Panc1 (cell line): ENCODE measurements around the gene TPP1. TPM values are rescaled to one million over a fixed set of nuclear protein-coding genes. Genes with fewer than 3 reads are reported as not detected.

Experiments
- ATAC-seq: fragments of 200-7000 bp; cut with Tn5 transposase; 2 replicates; pipeline ENCODE4 v1.9.1; 2020; ENCODE audit warnings: mild to moderate bottlenecking, moderate library complexity
- BruUV-seq: library from RNA; stranded (reverse); fragments of 400-500 nt; replicated peaks from 2 replicates; lab custom pipeline; 2021; lab: Mats Ljungman, UMichigan
- CTCF ChIA-PET: fragments of 300-600 bp; sonication (Branson Sonifier 250); formaldehyde crosslinking; loops from one replicate; lab custom pipeline; 2022; ENCODE audit warnings: antibody characterized with exemption; lab: Charles Lee
- POLR2A ChIA-PET: fragments of 300-600 bp; sonication (Branson Sonifier 250); formaldehyde crosslinking; loops from one replicate; lab custom pipeline; 2022; ENCODE audit warnings: antibody characterized with exemption; lab: Charles Lee
- DNase-seq: peaks from one replicate; pipeline ENCODE4 v3.0.0-alpha.2; 2010; ENCODE audit warnings: low read depth, low spot score
- H3K27ac ChIP-seq: 2 replicates; pipeline ENCODE4 v1.5.1; 2011; ENCODE audit warnings: mild to moderate bottlenecking, low read length, inconsistent platforms
- H3K27me3 ChIP-seq: fragments of 200-500 bp; sonication (Bioruptor generic); 2 replicates; pipeline ENCODE4 v1.6.0; 2014; ENCODE audit warnings: low read length, inconsistent platforms; ENCODE audit not compliant: control insufficient read depth, insufficient read depth
- H3K36me3 ChIP-seq: fragments of 200-500 bp; sonication (Bioruptor generic); 2 replicates; pipeline ENCODE4 v1.5.1; 2014; ENCODE audit warnings: inconsistent platforms, mild to moderate bottlenecking, low read length, moderate library complexity; ENCODE audit not compliant: control insufficient read depth, insufficient read depth
- H3K4me1 ChIP-seq: 2 replicates; pipeline ENCODE4 v1.5.1; 2011; ENCODE audit warnings: inconsistent platforms, mild to moderate bottlenecking, low read length, moderate library complexity; ENCODE audit not compliant: control insufficient read depth, insufficient read depth
- H3K4me3 ChIP-seq, 2 experiments: 2 replicates each; pipeline ENCODE4 v1.5.1; 2011 to 2012; ENCODE audit warnings: low read depth in 2 of 2, low read length in 2 of 2, mild to moderate bottlenecking in 2 of 2, inconsistent platforms in 1 of 2, moderate library complexity in 1 of 2
- H3K9me3 ChIP-seq: fragments of 200-500 bp; sonication (Bioruptor generic); 2 replicates; pipeline ENCODE4 v1.5.1; 2014; ENCODE audit warnings: low read depth, mild to moderate bottlenecking, inconsistent platforms, low read length, moderate library complexity; ENCODE audit not compliant: control insufficient read depth, insufficient read depth
- CTCF ChIP-seq: fragments of 450-650 bp; IDR thresholded peaks from 2 replicates; pipeline ENCODE4 v1.5.1; 2017; ENCODE audit warnings: mild to moderate bottlenecking
- POLR2AphosphoS5 ChIP-seq: IDR thresholded peaks from 2 replicates; pipeline ENCODE4 v1.6.1; 2012; ENCODE audit warnings: mild to moderate bottlenecking, low read depth, low read length, moderate library complexity
- REST ChIP-seq, 2 experiments: IDR thresholded peaks; 2 replicates each; pipeline ENCODE4 v1.6.1; 2011 to 2012; ENCODE audit warnings: low read depth in 2 of 2, control low read depth in 1 of 2, low read length in 1 of 2, mild to moderate bottlenecking in 1 of 2, moderate library complexity in 1 of 2; ENCODE audit not compliant: insufficient read depth in 1 of 2
- SIN3A ChIP-seq: IDR thresholded peaks from 2 replicates; pipeline ENCODE4 v1.6.1; 2012; ENCODE audit warnings: low read depth, mild to moderate bottlenecking, low read length, moderate library complexity, borderline replicate concordance; ENCODE audit not compliant: insufficient read depth
- TCF7L2 ChIP-seq: IDR thresholded peaks from 2 replicates; pipeline ENCODE4 v1.6.1; 2011; ENCODE audit warnings: mild to moderate bottlenecking, low read depth, low read length, inconsistent platforms
- in situ Hi-C: cut with HindIII; loops from 2 replicates; pipeline ENCODE4 v1.10.0; 2016; ENCODE audit warnings: low sequenced_read_pairs, low pct_unique_long_range_greater_than_20kb
- intact Hi-C: fragments of 100-400 bp; cut with micrococcal nuclease; formaldehyde crosslinking; loops from one replicate; pipeline ENCODE4 v1.10.0; 2022; ENCODE audit not compliant: unreplicated experiment
- total RNA-seq: library from RNA; stranded (reverse); gene quantifications from one replicate; pipeline ENCODE4 v1.2.1, GENCODE V29; 2021; ENCODE audit not compliant: unreplicated experiment

Gene TPP1
- total RNA-seq, 1 experiment from 2014 or later: 200 TPM

- no TSS peak for BruUV-seq
- ATAC-seq (no peak), DNase-seq (no peak)
- TF ChIP-seq REST (IDR thresholded peaks at IDR 0.05; ENCODE audit: insufficient read depth in 1 of 2, low read depth in 2 of 2, low read length in 1 of 2) (no peak), SIN3A (0 out of 2 replicates have a peak, but pooled peaks have one; percentile 25)
- intact Hi-C loops (loop anchor here (5.0 kb wide), 1 partner anchor 72 kb away; the partner anchor contains the start of gene MRPL17), in situ Hi-C loops (no loop called here)
- ChIA-PET CTCF (no interaction called here), POLR2A (no interaction called here)
- peak overlapping the region; percentile 57 to 94 for H3K4me3 ChIP-seq
- H3K36me3 ChIP-seq: peaks cover 29% of the 10 kb centered on the region
- H3K4me1 ChIP-seq: peaks cover 46% of the 10 kb centered on the region
- no peaks in the 10 kb centered on the region for H3K27me3 ChIP-seq
- H3K9me3 ChIP-seq: no peaks in the 10 kb centered on the region
- peak overlapping the region; percentile 87 for H3K27ac ChIP-seq
Measured at GRCh38 chr11:6610591-6610990, 8.6 kb downstream of the TPP1 start.

- H3K27me3 ChIP-seq: no peaks in the 10 kb centered on the region
- H3K4me1 ChIP-seq: peaks cover 56% of the 10 kb centered on the region
- ATAC-seq (no peak), DNase-seq (no peak)
- CTCF ChIA-PET: interaction anchor here (1.0 kb wide), 1 partner anchor 78 kb away, joined by 3 read pairs; no protein-coding TSS in a partner anchor
- peak overlapping the region; percentile 14; the same call in 1 of the 2 replicates for H3K27ac ChIP-seq
- H3K4me3 ChIP-seq: no peak overlapping the region
- intact Hi-C loops (loop anchor here (5.0 to 10.0 kb wide), 2 partner anchors 73 to 235 kb away; partner anchors contain the start of gene MRPL17), in situ Hi-C loops (no loop called here)
- no TSS peak for BruUV-seq
- no peaks in the 10 kb centered on the region for H3K9me3 ChIP-seq
- H3K36me3 ChIP-seq: peaks cover 29% of the 10 kb centered on the region
- no peak for TF ChIP-seq CTCF
- TF ChIP-seq REST (IDR thresholded peaks at IDR 0.05; ENCODE audit: insufficient read depth in 1 of 2, low read depth in 2 of 2, low read length in 1 of 2): no peak
- no peak for TF ChIP-seq TCF7L2
- peak; percentile 52 for TF ChIP-seq POLR2AphosphoS5
- POLR2A ChIA-PET: no interaction called here
Measured at GRCh38 chr11:6609502-6610015, 9.7 kb downstream of the TPP1 start.
